Skeletal muscle satellite cell (primary cell): ENCODE data around the gene P2RX2. TPM values are rescaled to one million over a fixed set of nuclear protein-coding genes. Genes with fewer than 3 reads are reported as not detected.

Experiments
- H3K27me3 ChIP-seq: 2 replicates; pipeline ENCODE4 v1.7.0; 2013; ENCODE audit warnings: low read length; ENCODE audit not compliant: control insufficient read depth, insufficient read depth
- H3K36me3 ChIP-seq: 2 replicates; pipeline ENCODE4 v1.7.0; 2013; ENCODE audit warnings: mild to moderate bottlenecking, control low read depth, low read length; ENCODE audit not compliant: insufficient read depth
- H3K4me1 ChIP-seq: 2 replicates; pipeline ENCODE4 v1.7.0; 2013; ENCODE audit warnings: low read length; ENCODE audit not compliant: control insufficient read depth, insufficient read depth
- H3K4me2 ChIP-seq: 2 replicates; pipeline ENCODE4 v1.7.0; 2013; ENCODE audit warnings: mild to moderate bottlenecking, low read length
- H3K4me3 ChIP-seq: 2 replicates; pipeline ENCODE4 v1.7.0; 2013; ENCODE audit warnings: low read length
- H3K9ac ChIP-seq: 2 replicates; pipeline ENCODE4 v1.7.0; 2013; ENCODE audit warnings: mild to moderate bottlenecking, low read depth, low read length, moderate library complexity
- H3K9me3 ChIP-seq: replicated peaks from 2 replicates; pipeline ENCODE4 v1.7.0; 2013; ENCODE audit warnings: mild to moderate bottlenecking, control low read depth, low read length
- small RNA-seq: library from RNA; depleted of rRNA; stranded (forward); fragments of <200 nt; gene quantifications from one replicate; pipeline ENCODE3, GENCODE V24; 2012

P2RX2 gene

DNA sequence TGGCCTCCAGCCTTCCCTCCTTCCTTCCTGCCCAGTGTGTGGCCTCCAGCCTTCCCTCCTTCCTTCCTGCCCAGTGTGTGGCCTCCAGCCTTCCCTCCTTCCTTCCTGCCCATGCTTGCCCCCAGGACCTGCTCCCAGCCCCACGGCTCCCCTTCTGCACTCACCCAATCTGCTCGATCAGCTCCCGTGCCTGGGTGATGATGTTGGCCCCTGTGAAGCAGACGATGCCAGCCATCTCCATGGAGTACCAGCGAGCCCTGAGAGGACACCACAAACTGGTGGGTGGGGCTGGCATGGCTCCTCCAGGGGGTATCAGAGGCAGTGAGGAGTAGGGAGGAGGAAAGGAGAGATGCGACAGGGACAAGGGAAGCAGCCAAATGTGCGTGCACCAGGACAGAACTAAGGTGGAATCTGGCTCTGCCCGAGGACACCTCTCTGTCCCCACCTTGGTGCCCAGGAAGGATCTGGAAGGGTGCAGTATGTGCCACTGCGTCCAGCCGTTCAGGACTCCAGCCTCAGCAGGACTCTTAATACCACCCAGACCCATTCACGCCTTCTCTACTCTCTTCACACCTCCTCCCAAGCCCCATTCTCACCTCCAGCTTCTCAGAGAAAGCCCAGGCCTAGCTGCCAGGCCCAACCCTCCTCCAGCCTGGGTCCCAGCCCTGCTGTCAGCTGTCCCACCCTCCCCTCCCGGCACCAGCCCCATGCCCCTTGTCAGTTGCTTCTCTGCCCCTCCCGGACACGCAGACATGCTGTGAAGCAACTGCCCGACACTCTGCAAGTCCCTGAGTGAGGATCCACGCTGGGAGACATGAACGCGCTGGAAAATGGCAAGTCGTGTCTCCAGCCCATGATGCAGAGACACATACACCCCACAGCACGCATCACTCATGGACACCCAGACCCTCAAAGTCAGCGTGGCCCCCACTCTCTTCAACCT, 45.9 kb downstream of the P2RX2 start:
- H3K27me3 ChIP-seq: no peaks in the 10 kb centered on the region
- H3K4me2 ChIP-seq: no peak overlapping the region
- H3K36me3 ChIP-seq: peaks cover 76% of the 10 kb centered on the region
- H3K4me3 ChIP-seq: no peak overlapping the region
- H3K4me1 ChIP-seq: no peaks in the 10 kb centered on the region
- H3K9ac ChIP-seq: no peak overlapping the region
- H3K9me3 ChIP-seq: no peaks in the 10 kb centered on the region

- Histone ChIP-seq H3K4me3 (no peak overlapping the region), H3K9ac (no peak overlapping the region), H3K4me1 (no peaks in the 10 kb centered on the region), H3K9me3 (no peaks in the 10 kb centered on the region), H3K36me3 (peaks cover 72% of the 10 kb centered on the region), H3K27me3 (no peaks in the 10 kb centered on the region), H3K4me2 (no peak overlapping the region)
These were observed 46.5 kb downstream of the P2RX2 start for GRCh38 chr12:132665149-132665491.

DNA sequence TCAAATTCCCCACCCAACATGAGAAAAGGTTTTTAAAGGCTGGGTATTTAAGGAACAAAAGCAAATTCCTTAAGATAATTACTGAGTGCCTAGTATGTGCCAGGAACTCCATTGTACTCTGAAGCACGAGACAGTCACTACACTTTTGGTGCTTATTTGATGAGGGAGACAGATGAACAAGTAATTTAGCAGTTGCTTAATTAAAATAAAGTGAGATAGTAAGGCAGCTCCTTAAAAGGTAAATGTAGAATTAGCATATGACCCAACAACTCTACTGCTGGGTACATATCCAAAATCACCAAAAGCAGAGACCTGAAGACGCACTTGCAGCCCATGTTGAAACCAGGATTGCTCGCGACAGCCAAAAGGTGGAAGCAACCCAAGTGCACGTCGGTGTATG, 47.2 kb downstream of the P2RX2 start:
- Histone ChIP-seq H3K36me3 (peaks cover 67% of the 10 kb centered on the region), H3K9ac (no peak overlapping the region), H3K9me3 (no peaks in the 10 kb centered on the region), H3K4me1 (no peaks in the 10 kb centered on the region), H3K4me2 (no peak overlapping the region), H3K4me3 (no peak overlapping the region), H3K27me3 (no peaks in the 10 kb centered on the region)

DNA sequence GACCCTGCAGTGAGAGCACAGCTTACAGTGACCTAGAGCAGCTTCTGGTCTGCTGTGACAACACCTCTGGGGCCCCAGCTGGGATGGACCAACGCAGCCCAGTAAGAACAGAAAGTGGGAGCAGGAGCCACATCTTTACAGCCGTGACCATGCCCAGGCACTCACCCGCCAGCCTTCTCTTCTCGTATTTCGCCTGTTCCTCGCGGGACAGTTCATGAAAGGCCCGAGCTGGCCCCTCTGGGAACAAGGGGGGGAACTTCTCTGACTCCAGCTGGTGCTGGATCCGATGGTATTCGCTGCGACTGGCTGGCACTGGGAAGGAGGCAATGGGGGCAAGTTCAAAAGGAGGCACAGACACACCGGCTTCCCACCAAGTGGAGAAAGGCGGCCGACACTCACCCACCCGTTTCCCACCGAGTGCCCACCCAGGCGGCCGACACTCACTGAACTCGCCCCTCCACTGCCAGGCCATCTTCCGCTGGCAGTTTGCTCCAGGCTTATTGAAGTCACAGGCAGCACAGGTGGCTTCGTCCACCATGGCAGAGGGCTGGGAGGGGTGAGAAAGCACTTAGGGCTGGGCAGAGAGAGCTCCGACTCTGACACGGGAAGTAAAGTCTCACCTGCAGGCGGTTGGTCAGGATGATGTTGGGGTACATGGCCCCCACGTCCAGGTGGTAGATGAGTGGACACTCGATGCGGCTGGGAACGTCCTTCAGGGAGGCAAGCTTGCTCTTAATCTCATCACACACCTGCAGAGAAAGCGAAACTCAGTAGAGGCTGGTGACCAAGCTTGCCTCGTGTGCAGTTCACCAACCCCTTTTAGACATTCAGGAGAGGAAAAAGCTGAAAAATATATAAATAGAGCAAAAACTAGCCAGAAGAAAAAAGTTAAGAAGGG, 49.9 kb downstream of the P2RX2 start:
- no peaks in the 10 kb centered on the region for H3K4me1 ChIP-seq
- no peak overlapping the region for H3K4me2 ChIP-seq
- H3K9me3 ChIP-seq: no peaks in the 10 kb centered on the region
- no peaks in the 10 kb centered on the region for H3K27me3 ChIP-seq
- H3K36me3 ChIP-seq: peaks cover 57% of the 10 kb centered on the region
- no peak overlapping the region for H3K4me3 ChIP-seq
- no peak overlapping the region for H3K9ac ChIP-seq

DNA sequence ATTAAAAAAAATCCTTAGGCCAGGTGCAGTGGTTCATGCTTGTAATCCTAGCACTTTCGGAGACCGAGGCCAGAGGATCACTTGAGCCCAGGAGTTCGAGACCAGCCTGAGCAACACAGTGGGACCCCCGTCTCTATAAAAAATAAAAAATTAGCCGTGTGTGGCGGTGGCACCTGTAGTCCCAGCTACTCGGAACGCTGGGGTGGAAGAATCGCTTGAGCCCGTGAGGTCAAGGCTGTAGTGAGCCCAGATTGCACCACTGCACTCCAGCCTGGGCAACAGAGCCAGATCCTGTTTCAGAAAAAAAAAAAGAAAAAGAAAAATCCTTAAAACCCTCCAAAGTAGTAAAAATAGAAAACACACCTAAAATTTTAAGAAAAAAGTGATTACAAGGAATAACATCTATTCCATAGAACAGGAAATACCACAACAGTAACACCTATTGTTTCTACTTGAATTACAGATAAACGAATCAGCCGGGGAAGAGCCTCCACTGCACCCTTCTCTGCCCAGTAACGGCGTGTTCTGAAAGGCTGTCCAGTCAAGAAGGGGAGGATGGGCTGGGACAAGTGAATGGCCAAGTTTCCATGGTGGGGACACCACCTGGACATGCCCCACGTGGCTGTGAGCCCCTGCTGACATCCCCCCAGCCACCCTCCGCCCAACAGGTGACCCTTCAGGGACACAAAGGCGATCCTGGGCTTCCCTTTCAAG, 50.7 kb downstream of the P2RX2 start:
- Histone ChIP-seq H3K4me3 (no peak overlapping the region), H3K27me3 (no peaks in the 10 kb centered on the region), H3K4me1 (no peaks in the 10 kb centered on the region), H3K4me2 (no peak overlapping the region), H3K9ac (no peak overlapping the region), H3K36me3 (peaks cover 57% of the 10 kb centered on the region), H3K9me3 (no peaks in the 10 kb centered on the region)

Small RNA genes lying within 50 kb of the gene (small RNA-seq; reads per million reads assigned to genes)
- not detected for gene MIR6763
